Stimulated activated CD4-positive, alpha-beta T cell treated with anti-CD3 and anti-CD28 coated beads, Interleukin-2, amount 100 ng/mL, for 48 hours (primary cell): ENCODE data around the gene CSRNP3.
"Not testable (repeated sequence)": the region's sequence is repeated elsewhere in the genome, so short reads cannot be mapped to it uniquely, and the experiment has no call there.

Experiments
- DNase-seq, 2 donors: peaks; one replicate each; pipeline ENCODE4 v3.0.0-alpha.2; 2020

The CSRNP3 gene

DNA sequence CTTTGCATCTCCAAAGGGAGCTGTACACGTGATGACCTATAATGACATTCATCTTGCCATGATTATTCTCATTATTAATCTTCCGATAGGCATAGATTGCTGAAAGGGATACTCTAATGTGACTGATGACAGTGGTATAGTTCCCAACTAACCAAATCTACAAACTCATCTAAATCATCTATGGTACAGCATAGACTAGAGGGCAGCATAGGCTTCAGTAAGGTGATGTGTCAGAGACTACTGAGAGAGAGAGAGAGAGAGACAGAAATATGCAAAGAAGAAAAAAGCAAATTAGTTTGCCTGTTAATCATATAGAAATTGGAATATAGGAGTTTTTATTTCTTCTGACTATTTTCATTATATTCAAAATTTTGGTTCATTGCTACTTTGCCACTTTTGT lies 89.3 kb downstream of the CSRNP3 start:
- no peak for DNase-seq

DNA sequence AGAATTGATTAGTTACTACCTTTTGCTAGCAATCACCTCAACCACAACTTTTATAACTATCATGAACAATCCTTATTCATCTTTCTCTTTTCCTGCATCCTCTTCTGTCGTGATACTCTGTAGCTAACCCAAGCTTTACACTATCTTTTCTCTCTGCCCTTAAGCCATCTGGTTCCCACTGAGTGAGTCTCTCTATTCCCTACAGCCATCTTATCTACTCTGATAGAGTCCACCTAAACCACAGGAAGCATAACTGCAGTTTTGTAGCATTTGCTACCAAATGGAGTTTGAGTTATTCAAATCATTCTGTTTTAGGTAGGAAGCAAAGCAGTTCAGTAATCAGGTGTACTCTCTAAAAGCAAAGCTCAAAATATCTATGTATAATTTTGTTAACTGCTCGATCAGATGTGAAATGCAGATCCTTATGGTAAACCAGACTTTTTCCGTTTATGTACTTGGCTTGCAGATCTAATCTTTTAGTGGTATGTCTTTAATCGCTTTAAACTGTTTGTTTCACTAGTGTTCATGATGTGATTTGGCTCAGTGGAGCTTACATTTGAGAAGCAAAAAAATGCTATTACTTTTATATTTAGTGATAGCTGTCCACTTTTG lies 91.0 kb downstream of the CSRNP3 start:
- DNase-seq = no peak

GRCh38 chr2:165561516-165561915 lies 92.0 kb downstream of the CSRNP3 start:
- no peak for DNase-seq

DNA sequence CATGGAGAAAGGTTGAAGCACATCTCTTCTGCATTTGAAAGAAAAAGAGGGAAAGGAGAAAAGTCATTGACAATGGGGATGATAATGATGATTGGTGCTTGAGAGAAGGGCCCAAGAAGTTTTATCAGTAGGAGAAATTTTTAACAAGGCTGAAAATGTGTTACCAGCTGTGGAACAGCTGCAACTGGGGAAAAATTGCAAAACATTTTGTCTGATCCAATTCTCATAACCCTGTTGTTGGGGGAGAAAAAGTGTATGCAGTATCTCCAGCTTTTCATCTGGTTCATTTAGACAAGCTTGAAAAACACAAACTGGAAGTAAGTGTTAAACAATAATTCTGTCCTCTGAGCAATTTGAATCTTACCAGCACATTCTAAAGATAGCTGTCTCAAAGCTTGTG lies 92.7 kb downstream of the CSRNP3 start:
- no peak for DNase-seq

DNA sequence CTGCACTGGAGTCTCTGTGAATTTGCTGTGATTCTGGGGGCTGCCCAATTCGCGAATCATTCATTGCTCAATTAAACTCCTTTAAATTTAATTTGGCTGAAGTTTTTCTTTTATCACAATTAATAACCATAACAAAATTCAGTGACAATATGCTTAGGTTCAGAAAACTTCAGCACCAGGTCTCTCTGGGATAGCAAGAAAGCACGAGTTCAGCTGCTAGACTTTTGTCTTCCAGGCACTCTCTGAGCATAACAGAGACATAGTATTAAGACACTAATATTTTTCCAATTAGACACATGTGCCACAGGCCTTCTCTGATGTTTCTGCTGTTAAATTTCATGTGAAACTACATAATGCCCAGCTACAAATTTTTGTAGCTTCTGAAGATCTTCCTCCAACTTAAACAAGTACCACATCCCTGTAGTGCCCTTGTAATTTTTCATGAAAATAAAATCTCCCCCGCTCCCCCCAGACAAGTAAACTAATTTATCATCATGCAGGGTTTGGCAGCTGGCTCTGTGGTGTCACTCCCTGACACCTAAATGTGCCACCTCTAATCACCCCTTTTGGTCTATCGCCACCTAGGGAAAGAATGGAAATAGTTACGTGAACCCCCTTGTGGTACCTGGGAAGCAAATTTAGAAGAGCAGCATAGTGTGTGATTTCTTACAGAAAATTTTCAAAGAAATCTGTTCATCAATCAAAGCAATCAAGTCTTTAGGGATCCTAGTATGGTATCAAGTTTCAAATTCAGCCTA lies 94.1 kb downstream of the CSRNP3 start:
- DNase-seq = no peak

GRCh38 chr2:165566008-165566407 lies 96.5 kb downstream of the CSRNP3 start:
- DNase-seq = no peak

- no peak for DNase-seq
These were observed 97.8 kb downstream of the CSRNP3 start for GRCh38 chr2:165567273-165567672.

DNA sequence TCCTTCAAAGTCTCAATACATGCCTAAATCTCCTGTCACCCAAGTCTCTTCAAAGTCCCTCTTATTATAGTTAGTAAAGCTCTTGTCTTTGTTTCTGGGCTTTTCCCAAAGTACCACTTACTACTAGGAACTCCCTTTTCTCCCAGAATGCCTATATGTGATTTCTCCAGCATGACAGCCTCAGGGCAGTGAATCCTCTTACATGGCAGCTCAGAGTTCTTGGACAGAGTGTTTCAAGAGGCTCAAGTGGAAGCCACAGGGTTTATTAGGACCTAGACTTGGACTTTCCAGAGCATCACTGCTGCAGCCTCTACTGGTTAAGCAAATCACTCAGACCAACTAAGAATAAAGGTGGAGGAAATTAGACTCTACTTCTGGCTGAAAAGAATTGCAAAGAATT lies 98.9 kb downstream of the CSRNP3 start:
- DNase-seq = no peak

DNA sequence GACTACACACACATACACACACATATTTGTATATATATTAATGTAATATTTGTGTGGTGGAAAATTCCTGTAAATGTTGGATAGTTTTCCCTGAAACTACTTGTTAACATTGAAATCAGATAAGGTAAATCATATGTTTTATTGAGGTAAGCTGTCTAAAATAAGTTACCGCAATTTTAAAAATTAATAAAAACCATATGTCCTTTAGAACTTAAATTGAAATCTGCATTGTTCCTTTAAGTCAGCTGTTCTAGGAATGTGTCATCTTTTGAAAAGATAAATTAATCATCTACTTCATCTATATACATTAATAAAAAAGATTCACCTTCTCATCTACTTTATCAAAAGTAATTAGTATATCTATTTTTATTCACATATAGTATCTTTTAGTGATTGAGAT lies 102.0 kb downstream of the CSRNP3 start:
- DNase-seq = no peak

DNA sequence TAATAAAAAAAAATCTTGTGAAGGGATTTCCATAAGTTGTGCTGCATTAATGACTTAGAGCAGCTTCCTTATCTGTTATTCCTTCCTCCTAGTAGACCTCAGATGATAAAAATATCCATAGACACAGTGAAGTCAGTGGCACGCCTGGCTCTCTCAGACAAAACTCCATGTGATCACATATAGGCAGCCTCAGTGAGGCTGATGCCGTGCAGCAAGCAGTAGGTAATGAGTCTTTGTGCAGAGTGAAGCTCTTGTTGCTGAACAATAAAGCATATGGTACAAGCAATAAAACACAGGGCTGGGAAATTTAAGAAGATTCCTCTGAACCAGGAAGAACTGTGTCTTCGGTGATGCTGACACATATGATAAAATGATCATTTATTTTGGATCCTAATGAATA lies 102.7 kb downstream of the CSRNP3 start:
- no peak for DNase-seq

- no peak for DNase-seq
These were observed 104.3 kb downstream of the CSRNP3 start for GRCh38 chr2:165573534-165574461.

DNA sequence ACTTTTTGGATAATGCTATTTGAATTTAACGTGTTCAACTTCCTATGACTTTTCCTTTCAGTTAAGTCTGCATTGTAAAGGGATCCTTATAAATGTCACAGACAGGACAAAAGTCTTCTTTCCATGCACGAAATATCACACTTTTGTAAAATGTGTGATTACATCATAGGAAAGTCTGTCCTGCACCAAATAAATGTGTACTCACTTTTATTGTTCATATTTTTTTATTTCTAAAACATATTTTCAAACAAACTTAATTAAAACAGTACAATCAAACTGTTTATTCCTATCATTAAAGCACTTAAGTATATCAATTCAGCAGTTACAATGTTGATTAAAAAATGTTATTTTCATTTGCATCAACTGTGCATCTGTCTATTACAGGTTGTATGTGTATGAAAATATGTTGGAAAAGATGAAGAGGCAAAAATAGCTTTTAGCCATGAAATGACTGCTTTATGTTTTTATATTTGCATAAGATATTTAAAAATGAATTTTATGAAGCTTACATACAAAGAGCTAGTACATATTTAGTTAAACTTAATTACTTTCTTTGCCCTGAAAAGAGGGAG lies 105.6 kb downstream of the CSRNP3 start:
- DNase-seq = no peak

- no peak for DNase-seq
These were observed 107.1 kb downstream of the CSRNP3 start for GRCh38 chr2:165576409-165577154.

DNA sequence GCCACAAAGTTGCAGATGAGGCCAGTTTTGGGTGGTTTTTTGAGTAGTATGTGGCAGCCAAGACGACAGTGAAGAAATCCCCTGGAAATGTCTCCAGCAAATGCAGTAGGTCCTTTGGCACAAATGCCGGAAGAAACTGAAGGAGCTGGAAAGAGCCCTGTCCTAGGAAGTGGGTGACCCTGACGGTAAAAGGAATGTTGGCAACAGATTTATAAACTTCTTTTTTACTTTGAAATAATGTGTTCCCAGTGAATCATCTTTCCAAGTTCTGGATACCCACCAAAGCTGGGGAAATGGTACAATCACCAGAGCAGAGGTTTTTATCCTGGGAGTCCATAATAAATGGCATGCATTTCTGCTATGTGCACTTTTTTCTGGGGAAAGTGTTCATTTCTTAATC lies 112.9 kb downstream of the CSRNP3 start:
- DNase-seq = no peak

GRCh38 chr2:165582863-165583506 lies 113.5 kb downstream of the CSRNP3 start:
- DNase-seq = no peak

DNA sequence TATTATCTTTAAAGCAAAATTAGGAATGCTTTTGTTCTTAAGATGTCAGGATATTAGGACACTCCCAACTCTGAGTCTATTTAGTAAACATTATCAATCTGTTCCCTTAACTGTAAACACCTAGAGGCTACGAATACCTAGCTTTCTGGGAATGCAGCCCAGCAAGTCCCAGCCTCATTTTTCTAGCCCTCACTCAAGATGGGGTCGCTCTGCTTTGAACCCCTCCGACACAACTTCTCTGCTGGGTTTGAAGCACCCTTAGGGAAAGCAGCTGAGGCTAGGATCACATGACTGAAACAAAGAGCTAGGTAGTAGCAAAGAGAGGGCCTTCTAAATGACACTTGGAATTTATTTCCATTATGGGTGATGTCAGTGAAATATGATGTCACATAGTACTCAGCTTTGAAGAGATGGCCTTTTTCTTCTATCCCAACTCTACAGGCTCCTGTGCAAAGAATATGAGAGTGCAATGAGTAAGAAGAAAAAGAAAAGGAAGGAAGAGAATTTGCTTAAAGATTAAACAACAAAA lies 114.7 kb downstream of the CSRNP3 start:
- DNase-seq = no peak

- DNase-seq = no peak
These were observed 116.5 kb downstream of the CSRNP3 start for GRCh38 chr2:165586019-165586418.

GRCh38 chr2:165587335-165587938 lies 117.9 kb downstream of the CSRNP3 start:
- DNase-seq = no peak

DNA sequence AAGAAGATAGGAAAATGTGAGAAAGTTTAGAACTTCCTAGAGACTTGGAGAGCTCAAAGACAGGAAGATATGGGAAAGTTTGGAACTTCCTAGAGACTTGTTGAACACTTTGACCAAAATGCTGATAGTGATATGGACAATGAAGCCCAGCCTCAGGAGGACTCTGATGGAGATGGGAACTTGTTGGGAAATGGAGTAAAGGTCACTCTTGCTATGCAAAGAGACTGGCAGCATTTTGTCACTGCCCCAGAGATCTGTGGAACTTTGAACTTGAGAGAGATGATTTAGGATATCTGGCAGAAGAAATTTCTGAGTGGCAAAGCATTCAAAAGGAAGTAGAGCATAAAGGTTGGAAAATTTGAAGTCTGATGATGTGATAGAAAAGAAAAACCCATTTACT lies 121.5 kb downstream of the CSRNP3 start:
- DNase-seq = not testable (repeated sequence)

DNA sequence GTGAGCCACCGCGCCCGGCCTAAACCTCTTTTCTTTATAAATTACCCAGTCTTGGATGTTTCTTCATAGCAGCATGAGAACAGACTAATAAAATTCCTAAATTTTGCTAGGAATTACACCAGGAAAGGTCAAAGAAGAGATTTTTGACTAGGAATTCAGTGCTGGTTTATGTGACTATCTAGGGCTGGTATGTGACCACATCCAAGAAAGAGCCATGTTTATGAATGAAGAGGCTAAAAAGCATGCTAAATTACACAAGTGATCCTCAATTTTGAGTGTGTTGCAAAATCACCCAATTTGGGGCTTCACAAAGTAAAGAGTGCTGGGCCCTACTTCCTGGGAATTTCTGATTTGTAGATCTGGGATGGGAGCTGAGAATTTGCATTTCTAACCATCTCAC lies 123.6 kb downstream of the CSRNP3 start:
- DNase-seq = no peak

- no peak for DNase-seq
These were observed 124.9 kb downstream of the CSRNP3 start for GRCh38 chr2:165594231-165594934.
